SU-DHL-6 (cell line): ENCODE measurements around the gene SORBS2.

Source experiments
- H2AFZ ChIP-seq: fragments of 200-600 bp; sonication (generic); 2 replicates; pipeline ENCODE4 v1.6.1; 2014; ENCODE audit warnings: low read depth, mild to moderate bottlenecking, moderate library complexity, mixed read lengths, antibody characterized with exemption, low read length; ENCODE audit not compliant: severe bottlenecking
- H3F3A ChIP-seq: fragments of 200-600 bp; shearing (Covaris generic); 2 replicates; pipeline ENCODE4 v1.6.0; 2016; ENCODE audit warnings: antibody characterized with exemption, mild to moderate bottlenecking; ENCODE audit not compliant: insufficient read depth
- H3K27ac ChIP-seq: fragments of 200-600 bp; sonication (generic); 2 replicates; pipeline ENCODE4 v1.5.1; 2016; ENCODE audit warnings: low read depth, mild to moderate bottlenecking, low read length, moderate library complexity, mixed read lengths
- H3K27me3 ChIP-seq: fragments of 200-600 bp; sonication (generic), shearing (Covaris generic); 2 replicates; pipeline ENCODE4 v1.6.0; 2014; ENCODE audit warnings: mild to moderate bottlenecking, low read length
- H3K36me3 ChIP-seq: fragments of 200-600 bp; sonication (generic); 2 replicates; pipeline ENCODE4 v1.6.1; 2014; ENCODE audit warnings: mild to moderate bottlenecking, low read length, mixed read lengths
- H3K4me2 ChIP-seq: fragments of 300-600, 200-600 bp; shearing (Covaris generic), sonication (generic); 2 replicates; pipeline ENCODE4 v1.6.0; 2014; ENCODE audit warnings: low read length, low read depth, mild to moderate bottlenecking; ENCODE audit not compliant: poor library complexity, severe bottlenecking
- H3K4me3 ChIP-seq: fragments of 200-600 bp; sonication (generic); 2 replicates; pipeline ENCODE4 v1.5.1; 2014; ENCODE audit warnings: antibody characterized with exemption, low read length, mild to moderate bottlenecking, mixed read lengths; ENCODE audit not compliant: insufficient read depth, poor library complexity, severe bottlenecking
- H3K79me2 ChIP-seq: fragments of 200-600 bp; sonication (generic); 2 replicates; pipeline ENCODE4 v1.6.1; 2014; ENCODE audit warnings: mild to moderate bottlenecking, low read length, moderate library complexity; ENCODE audit not compliant: insufficient read depth
- H3K9ac ChIP-seq: fragments of 200-600 bp; sonication (generic); 2 replicates; pipeline ENCODE4 v1.7.0; 2014; ENCODE audit warnings: mild to moderate bottlenecking, low read length
- H3K9me2 ChIP-seq: fragments of 200-600 bp; sonication (generic); replicated peaks from 2 replicates; pipeline ENCODE4 v1.6.1; 2014; ENCODE audit warnings: low read length; ENCODE audit not compliant: insufficient read depth
- H3K9me3 ChIP-seq: fragments of 200-600 bp; sonication (generic); 2 replicates; pipeline ENCODE4 v1.6.1; 2014; ENCODE audit warnings: low read length, mixed read lengths; ENCODE audit not compliant: insufficient read depth
- H4K20me1 ChIP-seq: fragments of 200-600 bp; sonication (generic); 2 replicates; pipeline ENCODE4 v1.6.1; 2014; ENCODE audit warnings: low read depth, mild to moderate bottlenecking, antibody characterized with exemption, low read length, moderate library complexity, mixed read lengths
- EZH2phosphoT487 ChIP-seq: fragments of 200-600 bp; sonication (generic), shearing (Covaris generic); conservative IDR thresholded peaks from 2 replicates; pipeline ENCODE4 v1.6.1; 2018; ENCODE audit warnings: mild to moderate bottlenecking, antibody characterized with exemption, low read length, moderate library complexity, mixed read lengths
- TF ChIP-seq, protein P1 (sequence below): fragments of 200-600 bp; sonication (generic); IDR thresholded peaks from one replicate; pipeline ENCODE4 v1.5.1; 2017; ENCODE audit warnings: antibody characterized with exemption, mild to moderate bottlenecking, low read length, moderate library complexity; ENCODE audit not compliant: insufficient read depth, poor library complexity, severe bottlenecking

Gene SORBS2

DNA sequence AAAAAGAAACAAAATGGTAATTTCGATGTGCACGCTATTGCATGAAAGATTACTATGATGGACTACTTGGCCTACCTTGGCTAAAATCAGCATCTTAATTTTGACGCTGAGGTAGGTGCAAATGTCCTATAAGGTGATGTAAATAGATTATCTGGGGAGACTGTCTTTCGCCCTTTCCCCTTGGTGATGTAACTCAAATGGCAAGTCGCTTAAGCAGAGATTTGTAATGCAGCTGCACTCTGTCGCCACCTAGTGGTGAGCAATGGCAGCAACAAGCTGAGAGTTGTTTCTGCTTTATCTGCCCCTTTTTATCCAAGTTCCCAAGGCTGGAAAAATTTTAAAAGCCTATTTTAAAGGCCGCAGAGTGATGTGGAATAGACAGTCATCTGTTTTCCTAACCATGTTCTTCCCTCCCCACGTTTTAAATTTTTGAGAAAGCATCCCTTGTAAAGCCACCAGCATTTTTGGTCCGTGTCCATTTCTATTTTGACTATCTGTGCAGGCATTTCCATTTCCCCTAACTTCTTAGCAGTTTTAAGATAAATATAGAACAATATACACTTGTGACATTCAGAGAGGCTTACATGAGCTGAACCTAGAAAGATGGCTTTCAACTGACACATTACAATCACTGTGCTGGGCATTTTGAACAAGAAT lies 214.3 kb downstream of the SORBS2 start:
- Histone ChIP-seq H3K9ac (peak overlapping the region; percentile 34; the same call in 1 of the 2 replicates), H3K4me3 (no peak overlapping the region), H3F3A (peaks cover 47% of the 10 kb centered on the region), H2AFZ (no peak overlapping the region), H3K79me2 (0 out of 2 replicates have a peak, but pooled peaks cover 3% of the 10 kb centered on the region), H4K20me1 (no peaks in the 10 kb centered on the region), H3K4me2 (peak overlapping the region; percentile 46), H3K27ac (peak overlapping the region; percentile 45; the same call in 1 of the 2 replicates), H3K36me3 (no peaks in the 10 kb centered on the region), H3K9me2 (no peaks in the 10 kb centered on the region), H3K9me3 (no peaks in the 10 kb centered on the region), H3K27me3 (no peaks in the 10 kb centered on the region)
- TF ChIP-seq, protein P1, sequence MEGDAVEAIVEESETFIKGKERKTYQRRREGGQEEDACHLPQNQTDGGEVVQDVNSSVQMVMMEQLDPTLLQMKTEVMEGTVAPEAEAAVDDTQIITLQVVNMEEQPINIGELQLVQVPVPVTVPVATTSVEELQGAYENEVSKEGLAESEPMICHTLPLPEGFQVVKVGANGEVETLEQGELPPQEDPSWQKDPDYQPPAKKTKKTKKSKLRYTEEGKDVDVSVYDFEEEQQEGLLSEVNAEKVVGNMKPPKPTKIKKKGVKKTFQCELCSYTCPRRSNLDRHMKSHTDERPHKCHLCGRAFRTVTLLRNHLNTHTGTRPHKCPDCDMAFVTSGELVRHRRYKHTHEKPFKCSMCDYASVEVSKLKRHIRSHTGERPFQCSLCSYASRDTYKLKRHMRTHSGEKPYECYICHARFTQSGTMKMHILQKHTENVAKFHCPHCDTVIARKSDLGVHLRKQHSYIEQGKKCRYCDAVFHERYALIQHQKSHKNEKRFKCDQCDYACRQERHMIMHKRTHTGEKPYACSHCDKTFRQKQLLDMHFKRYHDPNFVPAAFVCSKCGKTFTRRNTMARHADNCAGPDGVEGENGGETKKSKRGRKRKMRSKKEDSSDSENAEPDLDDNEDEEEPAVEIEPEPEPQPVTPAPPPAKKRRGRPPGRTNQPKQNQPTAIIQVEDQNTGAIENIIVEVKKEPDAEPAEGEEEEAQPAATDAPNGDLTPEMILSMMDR = peak; percentile 91
- TF ChIP-seq EZH2phosphoT487 = no peak

DNA sequence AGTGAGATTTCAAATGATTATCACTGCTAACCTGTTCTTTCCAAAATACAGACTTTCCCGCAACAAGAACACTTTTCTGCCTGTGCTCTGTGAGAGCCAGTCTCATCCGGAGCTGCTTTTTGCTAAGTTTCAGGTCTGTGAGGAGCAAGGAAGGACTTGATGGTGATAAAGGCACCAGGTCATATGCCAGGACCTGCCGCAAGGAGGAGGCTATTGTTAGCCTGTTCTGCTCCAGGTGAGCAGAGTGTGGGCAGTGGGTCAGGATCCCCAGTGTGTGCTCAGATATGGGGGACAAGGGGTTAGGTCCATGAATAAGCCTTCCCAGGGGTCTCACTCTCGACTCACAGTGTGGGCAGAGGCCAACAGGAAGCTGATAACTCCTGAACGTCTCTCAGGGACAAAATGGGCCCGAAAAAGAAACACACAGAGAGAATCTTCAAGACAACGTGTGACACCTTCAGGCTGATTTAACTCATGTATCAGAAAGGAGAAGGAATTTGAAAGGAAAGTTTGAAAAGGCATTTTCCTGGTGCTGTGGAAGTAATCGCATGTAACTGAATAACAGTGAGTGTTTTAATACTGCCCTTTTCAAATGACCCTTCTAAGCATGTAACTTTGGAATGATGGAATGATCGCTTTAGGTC lies 219.0 kb downstream of the SORBS2 start:
- peak overlapping the region; percentile 99 for H3K27ac ChIP-seq
- H3K4me2 ChIP-seq = peak overlapping the region; percentile 97
- peak overlapping the region; percentile 58 for H3K4me3 ChIP-seq
- H3K9ac ChIP-seq = peak overlapping the region; percentile 83
- no peaks in the 10 kb centered on the region for H3K27me3 ChIP-seq
- no peaks in the 10 kb centered on the region for H4K20me1 ChIP-seq
- H2AFZ ChIP-seq = peak overlapping the region; percentile 46
- no peaks in the 10 kb centered on the region for H3K9me3 ChIP-seq
- H3K9me2 ChIP-seq = no peaks in the 10 kb centered on the region
- TF ChIP-seq, protein P1 = no peak
- no peak for TF ChIP-seq EZH2phosphoT487
- H3F3A ChIP-seq = peaks cover 74% of the 10 kb centered on the region
- peaks cover 43% of the 10 kb centered on the region for H3K79me2 ChIP-seq
- H3K36me3 ChIP-seq = no peaks in the 10 kb centered on the region

DNA sequence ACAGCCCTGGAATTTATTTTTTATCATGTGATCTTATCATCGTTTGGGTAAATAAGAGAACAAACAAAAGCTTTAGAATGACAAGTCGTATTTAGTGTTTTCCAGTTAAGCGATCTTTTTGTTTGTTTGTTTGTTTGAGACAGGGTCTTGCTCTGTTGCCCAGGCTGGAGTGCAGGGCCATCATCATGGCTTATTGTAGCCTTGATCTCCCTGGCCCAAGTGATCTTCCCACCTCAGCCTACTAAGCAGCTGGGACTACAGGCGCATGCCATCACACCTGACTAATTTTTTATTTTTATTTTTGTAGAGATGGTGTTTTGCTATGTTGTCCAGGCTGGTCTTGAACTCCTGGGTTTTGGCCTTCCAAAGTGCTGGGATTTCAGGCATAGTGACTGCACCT lies 219.6 kb downstream of the SORBS2 start:
- Histone ChIP-seq H3K79me2 (peaks cover 43% of the 10 kb centered on the region), H3K9me2 (no peaks in the 10 kb centered on the region), H3K27me3 (no peaks in the 10 kb centered on the region), H3K27ac (peak overlapping the region; percentile 99), H3K36me3 (no peaks in the 10 kb centered on the region), H3K9ac (peak overlapping the region; percentile 83), H3K4me2 (peak overlapping the region; percentile 97), H3F3A (peaks cover 78% of the 10 kb centered on the region), H3K4me3 (peak overlapping the region; percentile 58), H3K9me3 (no peaks in the 10 kb centered on the region), H2AFZ (peak overlapping the region; percentile 46), H4K20me1 (no peaks in the 10 kb centered on the region)
- TF ChIP-seq EZH2phosphoT487 = no peak
- TF ChIP-seq, protein P1 = no peak
